ENCODE measurements around the gene KRT6A. TPM values are rescaled to one million over a fixed set of nuclear protein-coding genes. Genes with fewer than 3 reads are reported as not detected.

The KRT6A gene
- not detected for total RNA-seq

DNA sequence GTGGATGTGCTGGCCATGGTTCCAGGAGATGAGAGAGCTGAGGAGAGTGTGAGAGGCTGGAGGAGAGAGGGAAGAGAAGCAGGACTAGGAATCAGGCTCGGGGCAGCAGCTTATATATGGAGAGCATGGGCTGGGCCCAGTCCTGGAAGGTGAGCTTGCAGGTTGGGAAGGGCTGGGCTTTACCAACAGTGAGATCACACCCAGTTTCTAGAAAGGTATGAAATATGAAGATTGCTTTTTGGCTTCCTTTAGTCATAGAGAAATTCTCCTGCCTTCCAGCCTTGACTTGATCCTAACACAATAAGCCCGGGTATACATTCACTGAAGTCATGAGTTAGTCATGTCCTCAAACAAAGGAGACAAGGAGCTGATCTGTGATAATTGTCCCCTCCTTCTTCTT, at the start of gene KRT6A:
KRT6A (minus strand) TSS at position 86 of the 400 bp plus-strand sequence; CDS start at position 17, 69 bp downstream.
- TF ChIP-seq CTCF (IDR thresholded peaks at IDR 0.05) = no peak
- no peak within 1 kb of the TSS for H3K4me3 ChIP-seq
- no peaks in the 10 kb centered on the region for H3K9me3 ChIP-seq
- H3K9ac ChIP-seq (ENCODE audit: low read depth in 2 of 2, low read length in 2 of 2) = no peak within 1 kb of the TSS
- H3K27me3 ChIP-seq = no peaks in the 10 kb centered on the region
- no peaks in the 10 kb centered on the region for H3K36me3 ChIP-seq
- intact Hi-C loops (cut with DNase I) = no loop called here
- H3K27ac ChIP-seq = no peak within 1 kb of the TSS
- no peaks in the 10 kb centered on the region for H3K4me1 ChIP-seq
- DNase-seq = no peak

DNA sequence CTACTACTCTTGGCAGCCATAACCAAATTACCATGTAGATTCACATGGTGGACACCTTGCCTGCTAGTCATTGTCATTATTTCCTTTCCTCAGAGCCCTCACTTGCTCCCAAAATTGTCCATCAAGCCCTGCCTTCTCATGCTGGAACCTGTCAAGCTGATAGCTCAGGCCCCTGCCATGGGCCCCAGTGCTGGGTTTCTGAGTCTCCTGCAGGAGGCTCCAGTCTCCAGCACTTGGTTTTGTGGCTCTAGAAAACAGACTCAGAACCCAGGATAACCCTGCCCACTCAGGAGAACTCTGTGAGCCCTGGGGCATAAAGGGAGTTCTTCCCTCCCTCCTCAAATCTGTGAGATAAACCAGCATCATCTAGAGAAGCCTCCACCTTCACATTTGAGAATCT, 49.1 kb upstream of the KRT6A start:
- Histone ChIP-seq H3K9ac (ENCODE audit: low read depth in 2 of 2, low read length in 2 of 2) (no peak overlapping the region), H3K36me3 (no peaks in the 10 kb centered on the region), H3K4me1 (no peaks in the 10 kb centered on the region), H3K4me3 (no peak overlapping the region), H3K27me3 (no peaks in the 10 kb centered on the region), H3K27ac (no peak overlapping the region), H3K9me3 (no peaks in the 10 kb centered on the region)
- DNase-seq = no peak
- intact Hi-C loops (cut with DNase I) = no loop called here
- no peak for TF ChIP-seq CTCF (IDR thresholded peaks at IDR 0.05)

- no peaks in the 10 kb centered on the region for H3K9me3 ChIP-seq
- no peak overlapping the region for H3K4me3 ChIP-seq
- DNase-seq = no peak
- H3K9ac ChIP-seq (ENCODE audit: low read depth in 2 of 2, low read length in 2 of 2) = no peak overlapping the region
- no peak for TF ChIP-seq CTCF (IDR thresholded peaks at IDR 0.05)
- H3K27me3 ChIP-seq = no peaks in the 10 kb centered on the region
- H3K36me3 ChIP-seq = no peaks in the 10 kb centered on the region
- H3K4me1 ChIP-seq = no peaks in the 10 kb centered on the region
- intact Hi-C loops (cut with DNase I) = no loop called here
- H3K27ac ChIP-seq = no peak overlapping the region
Observed at GRCh38 chr12:52541709-52542108, 48.7 kb upstream of the KRT6A start.

- Histone ChIP-seq H3K9me3 (no peaks in the 10 kb centered on the region), H3K27me3 (no peaks in the 10 kb centered on the region), H3K27ac (no peak overlapping the region), H3K4me1 (no peaks in the 10 kb centered on the region), H3K4me3 (no peak overlapping the region), H3K36me3 (no peaks in the 10 kb centered on the region), H3K9ac (ENCODE audit: low read depth in 2 of 2, low read length in 2 of 2) (no peak overlapping the region)
- no peak for DNase-seq
- intact Hi-C loops (cut with DNase I) = no loop called here
- TF ChIP-seq CTCF (IDR thresholded peaks at IDR 0.05) = no peak
Observed at GRCh38 chr12:52540531-52540930, 47.5 kb upstream of the KRT6A start.

- Histone ChIP-seq H3K27ac (no peak overlapping the region), H3K27me3 (no peaks in the 10 kb centered on the region), H3K4me3 (no peak overlapping the region), H3K4me1 (no peaks in the 10 kb centered on the region), H3K9me3 (no peaks in the 10 kb centered on the region), H3K36me3 (no peaks in the 10 kb centered on the region), H3K9ac (ENCODE audit: low read depth in 2 of 2, low read length in 2 of 2) (no peak overlapping the region)
- intact Hi-C loops (cut with DNase I) = no loop called here
- no peak for TF ChIP-seq CTCF (IDR thresholded peaks at IDR 0.05)
- DNase-seq = no peak
Observed at GRCh38 chr12:52539821-52540173, 46.7 kb upstream of the KRT6A start.

All from colonic mucosa (tissue), 4 donors.